GM12875 (cell line): ENCODE results near the gene GANC.

Experiments
- H3K4me3 ChIP-seq: one replicate; pipeline ENCODE4 v1.5.1; 2011; ENCODE audit warnings: low read depth, low read length, control low read depth
- TF ChIP-seq, protein P1 (sequence below): IDR thresholded peaks from 2 replicates; pipeline ENCODE4 v1.5.1; 2011; ENCODE audit warnings: low read depth, mild to moderate bottlenecking, control low read depth, inconsistent platforms, low read length, moderate library complexity, borderline replicate concordance; ENCODE audit not compliant: insufficient read depth

The GANC gene

DNA sequence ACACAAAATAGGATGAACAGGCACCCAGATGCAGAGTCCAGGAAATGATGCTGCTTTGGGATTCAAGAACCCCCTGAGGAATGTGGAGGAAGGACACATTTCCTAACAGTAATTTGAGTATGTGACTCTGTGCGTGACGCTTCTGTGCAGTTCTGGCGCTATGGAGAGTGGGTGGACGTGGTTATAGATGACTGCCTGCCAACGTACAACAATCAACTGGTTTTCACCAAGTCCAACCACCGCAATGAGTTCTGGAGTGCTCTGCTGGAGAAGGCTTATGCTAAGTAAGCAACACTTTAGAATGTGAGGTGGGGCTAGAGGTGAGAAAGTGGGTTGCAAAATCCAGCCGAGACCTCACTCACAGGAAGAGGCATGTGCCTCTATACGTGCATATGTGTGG, 114.6 kb downstream of the GANC start:
- H3K4me3 ChIP-seq = no peak overlapping the region
- TF ChIP-seq, protein P1, sequence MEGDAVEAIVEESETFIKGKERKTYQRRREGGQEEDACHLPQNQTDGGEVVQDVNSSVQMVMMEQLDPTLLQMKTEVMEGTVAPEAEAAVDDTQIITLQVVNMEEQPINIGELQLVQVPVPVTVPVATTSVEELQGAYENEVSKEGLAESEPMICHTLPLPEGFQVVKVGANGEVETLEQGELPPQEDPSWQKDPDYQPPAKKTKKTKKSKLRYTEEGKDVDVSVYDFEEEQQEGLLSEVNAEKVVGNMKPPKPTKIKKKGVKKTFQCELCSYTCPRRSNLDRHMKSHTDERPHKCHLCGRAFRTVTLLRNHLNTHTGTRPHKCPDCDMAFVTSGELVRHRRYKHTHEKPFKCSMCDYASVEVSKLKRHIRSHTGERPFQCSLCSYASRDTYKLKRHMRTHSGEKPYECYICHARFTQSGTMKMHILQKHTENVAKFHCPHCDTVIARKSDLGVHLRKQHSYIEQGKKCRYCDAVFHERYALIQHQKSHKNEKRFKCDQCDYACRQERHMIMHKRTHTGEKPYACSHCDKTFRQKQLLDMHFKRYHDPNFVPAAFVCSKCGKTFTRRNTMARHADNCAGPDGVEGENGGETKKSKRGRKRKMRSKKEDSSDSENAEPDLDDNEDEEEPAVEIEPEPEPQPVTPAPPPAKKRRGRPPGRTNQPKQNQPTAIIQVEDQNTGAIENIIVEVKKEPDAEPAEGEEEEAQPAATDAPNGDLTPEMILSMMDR = no peak

DNA sequence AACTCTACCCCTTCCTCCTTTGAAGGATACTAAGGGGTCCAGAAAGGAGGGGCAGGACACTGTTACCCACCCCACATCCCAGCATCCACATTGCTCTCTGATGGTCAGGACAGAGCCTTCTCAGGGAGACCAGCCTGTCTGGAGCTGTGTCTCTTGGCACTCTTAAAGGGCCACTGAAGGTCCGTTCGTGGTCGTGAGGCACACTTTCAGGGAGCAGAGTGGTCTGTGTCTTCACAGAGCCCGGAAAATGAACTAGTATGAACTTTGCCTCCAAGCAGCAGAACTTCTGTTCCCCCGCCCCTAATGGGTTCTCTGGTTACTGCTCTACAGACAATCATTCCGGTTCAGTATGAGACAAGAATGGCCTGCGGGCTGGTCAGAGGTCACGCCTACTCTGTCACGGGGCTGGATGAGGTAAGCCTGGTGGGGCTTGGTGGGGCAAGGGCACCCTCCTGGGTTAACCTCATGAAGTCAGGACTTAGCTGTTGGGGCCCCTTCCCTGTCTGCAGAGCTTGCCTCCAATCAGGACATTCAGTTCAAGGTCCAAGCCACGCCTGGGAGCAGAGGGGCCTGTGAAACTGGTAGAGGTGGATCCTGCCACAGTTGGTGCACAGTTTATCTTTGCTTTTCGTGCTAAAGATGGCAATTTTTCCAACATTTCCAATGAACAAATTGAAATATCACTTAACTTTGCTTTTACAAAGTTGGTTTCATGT, 119.5 kb downstream of the GANC start:
- TF ChIP-seq, protein P1 = no peak
- no peak overlapping the region for H3K4me3 ChIP-seq

DNA sequence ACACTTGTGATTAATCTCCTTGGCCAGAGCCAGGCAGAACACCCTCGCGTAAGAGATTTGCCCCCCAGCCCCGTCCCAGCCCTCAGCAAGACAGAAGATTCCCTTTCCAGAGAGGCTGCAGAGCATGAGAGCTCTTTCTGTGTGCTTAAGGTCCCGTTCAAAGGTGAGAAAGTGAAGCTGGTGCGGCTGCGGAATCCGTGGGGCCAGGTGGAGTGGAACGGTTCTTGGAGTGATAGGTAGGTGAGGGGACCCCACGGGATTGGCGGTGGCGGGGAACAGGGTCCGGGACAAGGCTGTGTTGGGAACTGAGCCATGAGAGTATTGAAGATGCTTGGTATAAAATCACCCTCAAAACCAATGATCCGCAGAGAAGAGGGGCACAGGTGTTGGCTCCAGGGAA, 121.1 kb downstream of the GANC start:
- no peak overlapping the region for H3K4me3 ChIP-seq

DNA sequence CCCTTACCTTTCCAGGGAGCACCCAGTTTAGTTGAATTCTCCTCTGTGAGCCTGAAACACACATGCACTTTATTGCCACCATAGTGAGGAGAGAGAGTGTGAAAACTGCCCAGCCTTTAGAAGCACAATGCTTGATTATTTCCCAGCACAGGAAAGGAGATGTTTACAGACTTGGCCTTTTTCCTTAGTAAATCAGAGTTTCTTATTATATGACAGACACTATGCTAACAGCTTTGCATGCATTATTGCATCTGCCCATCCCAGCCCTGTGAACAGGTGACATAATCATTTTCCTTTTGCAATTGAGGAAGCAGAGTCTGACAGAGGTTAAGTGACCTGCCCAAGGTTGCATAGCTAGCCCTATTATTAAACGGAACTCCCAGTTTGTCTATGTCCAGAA, 122.8 kb downstream of the GANC start:
- no peak overlapping the region for H3K4me3 ChIP-seq
- TF ChIP-seq, protein P1 = no peak

More for the DNA sequence above, 121.1 kb downstream of the GANC start:
- TF ChIP-seq, protein P1 = no peak

DNA sequence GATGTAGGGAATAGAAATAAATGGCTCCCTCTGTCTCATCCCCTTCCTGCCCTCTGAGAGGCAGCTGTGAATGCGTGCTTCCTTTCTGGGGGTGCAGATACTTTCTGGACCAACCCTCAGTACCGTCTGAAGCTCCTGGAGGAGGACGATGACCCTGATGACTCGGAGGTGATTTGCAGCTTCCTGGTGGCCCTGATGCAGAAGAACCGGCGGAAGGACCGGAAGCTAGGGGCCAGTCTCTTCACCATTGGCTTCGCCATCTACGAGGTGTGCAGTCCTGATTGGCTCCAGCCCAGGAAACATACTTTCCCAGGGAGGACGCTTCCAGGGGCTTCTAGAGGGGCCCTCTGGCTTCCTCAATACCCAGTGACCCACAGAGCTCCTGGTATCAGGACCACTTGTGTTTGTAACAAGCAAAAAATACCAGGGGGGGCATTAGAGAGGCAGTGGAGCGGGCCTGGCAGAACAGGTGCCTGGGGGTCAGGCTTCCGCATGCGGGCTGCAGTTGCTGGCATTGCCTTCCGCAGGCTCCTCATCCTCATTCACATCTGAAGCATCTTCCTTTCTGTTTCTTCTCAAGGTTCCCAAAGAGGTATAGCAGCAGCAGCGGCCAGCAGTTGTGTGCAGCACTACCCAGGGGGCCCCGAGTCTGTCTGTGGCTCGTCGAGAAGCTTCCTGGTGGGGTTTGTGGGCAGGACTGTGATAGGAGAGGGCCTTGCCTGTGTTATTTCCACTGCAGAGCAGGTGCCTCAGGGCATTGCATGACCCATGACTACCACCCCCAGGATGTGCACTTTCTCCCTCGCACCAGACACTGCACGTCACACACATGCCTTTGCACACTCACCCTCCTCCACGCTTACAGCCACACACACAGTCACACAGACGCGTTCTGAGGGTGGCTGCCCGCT, 128.8 kb downstream of the GANC start:
- TF ChIP-seq, protein P1 = no peak
- no peak overlapping the region for H3K4me3 ChIP-seq

DNA sequence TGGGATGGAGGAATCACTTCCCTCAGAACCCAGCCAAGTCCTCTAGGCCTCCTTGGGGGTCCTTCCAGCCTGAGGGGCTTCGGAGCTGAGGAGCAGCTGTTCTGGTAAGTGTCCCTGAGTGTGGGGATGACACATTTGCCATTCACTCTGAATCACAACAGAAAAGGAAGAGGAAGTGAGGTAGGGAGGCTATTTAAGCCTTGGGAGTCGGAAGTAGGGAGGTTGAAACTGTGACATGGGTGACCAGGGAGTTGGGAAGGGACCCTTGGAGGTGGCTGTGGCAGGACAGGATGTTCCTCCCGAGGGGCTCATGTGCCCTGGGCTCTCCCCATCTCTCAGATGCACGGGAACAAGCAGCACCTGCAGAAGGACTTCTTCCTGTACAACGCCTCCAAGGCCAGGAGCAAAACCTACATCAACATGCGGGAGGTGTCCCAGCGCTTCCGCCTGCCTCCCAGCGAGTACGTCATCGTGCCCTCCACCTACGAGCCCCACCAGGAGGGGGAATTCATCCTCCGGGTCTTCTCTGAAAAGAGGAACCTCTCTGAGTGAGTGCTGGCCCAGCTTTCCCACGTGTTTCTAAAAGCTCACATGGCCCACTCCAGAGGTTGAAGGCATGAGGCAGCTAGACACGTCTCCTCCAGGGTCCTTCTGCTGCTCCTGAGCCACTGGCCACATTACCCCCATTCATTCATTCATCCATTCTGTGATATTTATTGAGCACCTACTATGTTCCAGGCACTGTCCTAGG, 129.6 kb downstream of the GANC start:
- TF ChIP-seq, protein P1 = no peak
- no peak overlapping the region for H3K4me3 ChIP-seq
